Gastroesophageal sphincter (tissue), 3 donors: ENCODE measurements around the gene CYBC1.

Source experiments
- CTCF ChIP-seq, 4 experiments: fragments of 200-600 bp in 2 of 4; fragments of 450-650 bp in 2 of 4; sonication (generic) in 1 of 4; IDR thresholded peaks; one replicate each; pipeline ENCODE4 v1.5.1; 2017 to 2019; ENCODE audit warnings: antibody characterized with exemption in 4 of 4, mild to moderate bottlenecking in 2 of 4, moderate library complexity in 2 of 4
- POLR2A ChIP-seq, 2 donors: fragments of 450-650 bp; IDR thresholded peaks; one replicate each; pipeline ENCODE4 v1.6.1; 2017; ENCODE audit warnings: antibody characterized with exemption in 2 of 2, mild to moderate bottlenecking in 2 of 2, moderate library complexity in 1 of 2
- POLR2AphosphoS5 ChIP-seq: sonication (generic); formaldehyde crosslinking; IDR thresholded peaks from one replicate; pipeline ENCODE4 v1.6.1; 2017; ENCODE audit warnings: antibody characterized with exemption

- TF ChIP-seq CTCF (IDR thresholded peaks at IDR 0.05), result no peak
- TF ChIP-seq POLR2A (IDR thresholded peaks at IDR 0.05), result no peak
- TF ChIP-seq POLR2AphosphoS5, result no peak
Observed at GRCh38 chr17:82470065-82470464, 19.5 kb upstream of the CYBC1 start.
